Heart right ventricle (tissue), 16 donors: Measurements from ENCODE around the gene RALGPS1. TPM values are rescaled to one million over a fixed set of nuclear protein-coding genes. Genes with fewer than 3 reads are reported as not detected.
A peak's percentile ranks its signal among the peaks of the same experiment; 100 is the strongest.

Experiments used
- ATAC-seq, 8 donors: fragments of 200-7000 bp; cut with Tn5 transposase; one replicate each; pipeline ENCODE4 v1.9.1; 2020; ENCODE audit warnings: mild to moderate bottlenecking in 8 of 8, moderate library complexity in 8 of 8, moderate number of reproducible peaks in 1 of 8
- DNase-seq, 2 donors: peaks; one replicate each; pipeline ENCODE4 v3.0.0-alpha.2; 2020
- H3K27ac ChIP-seq, 10 donors: fragments of 200-600 bp; sonication (generic) in 2 of 10; one replicate each; pipeline versions ENCODE4 v1.5.0 to v1.8.0; 2020 to 2022; ENCODE audit warnings: mild to moderate bottlenecking in 3 of 10
- H3K27me3 ChIP-seq, 7 donors: fragments of 200-600 bp; one replicate each; pipeline ENCODE4 v1.8.0; 2021 to 2022; ENCODE audit warnings: mild to moderate bottlenecking in 2 of 7
- H3K36me3 ChIP-seq, 9 donors: fragments of 200-600 bp; sonication (generic) in 1 of 9; one replicate each; pipeline versions ENCODE4 v1.5.0 to v1.8.0; 2020 to 2022; ENCODE audit warnings: mild to moderate bottlenecking in 2 of 9
- H3K4me1 ChIP-seq, 9 donors: fragments of 200-600 bp; sonication (generic) in 1 of 9; one replicate each; pipeline versions ENCODE4 v1.5.0 to v1.8.0; 2020 to 2022; ENCODE audit warnings: mild to moderate bottlenecking in 4 of 9
- H3K4me3 ChIP-seq, 10 donors: fragments of 200-600 bp; sonication (generic) in 2 of 10; one replicate each; pipeline versions ENCODE4 v1.5.0 to v1.8.0; 2020 to 2022; ENCODE audit warnings: mild to moderate bottlenecking in 7 of 10, moderate library complexity in 2 of 10
- H3K9me3 ChIP-seq, 11 donors: fragments of 200-600 bp in 10 of 11; sonication (generic) in 2 of 11; one replicate each; pipeline versions ENCODE4 v1.5.0 to v1.8.0; 2013 to 2022; ENCODE audit warnings: mild to moderate bottlenecking in 2 of 11, control low read depth in 1 of 11, moderate library complexity in 1 of 11
- WGBS, 2 donors: extraction: QIAGEN DNeasy Blood & Tissue Kit; methylation state at CpG; one replicate each; pipeline ENCODE4 v1.1.7; 2013; ENCODE audit warnings: inconsistent platforms in 1 of 2; 5-methylcytosine and 5-hydroxymethylcytosine counted together
- intact Hi-C, 10 donors: fragments of 100-400 bp; cut with DNase I; formaldehyde crosslinking; loops; one replicate each; pipeline versions ENCODE4 v1.11.1 to v1.14.2; 2022
- polyA plus RNA-seq, 2 donors: library from polyadenylated mRNA; stranded (reverse); fragments of 200-250 nt; gene quantifications; one replicate each; pipeline ENCODE4 v1.2.3, GENCODE V29; 2013
- total RNA-seq, 10 donors: library from RNA; stranded (reverse); fragmentation: NEBNext Ultra II Directional in 3 of 10; extraction: Animal tissue kit (Norgen Biotek cat#: 25700) in 3 of 10; gene quantifications; one replicate each; pipeline versions ENCODE4 v1.2.1 to v1.2.4, GENCODE V29; 2021 to 2023
- TF ChIP-seq, protein P1 (sequence below), 9 donors: fragments of 200-600 bp; sonication (generic) in 2 of 9; IDR thresholded peaks; one replicate each; pipeline versions ENCODE4 v1.5.0 to v1.8.0; 2021 to 2022; ENCODE audit warnings: antibody characterized with exemption in 9 of 9, mild to moderate bottlenecking in 5 of 9, moderate library complexity in 1 of 9
- donor health status: Arrhythmogenic right ventricular cardiomyopathy.
- donor health status: ischemic (EF 13 %, LVEDD 7.1; RV severe dilation, severe dysfunction).
- donor health status: healthy with polysubstance abuse.
- donor health status: DM: no; HTN: yes; CAD: no.
- donor health status: DM: no; HTN: no; CAD: no.
- donor health status: ischemic (EF 25% LVEDD 6.9; RV normal size, moderate dysfunction).
- donor health status: ischemic (EF 25% LVEDD 5.7; RV mildly dilated, moderate dysfunction).
- donor health status: healthy.
- donor health status: DM: yes; HTN: yes; CAD: no.
- donor health status: Ischemic cardiomyopathy.
- donor health status: ischemic (EF 35%, LVEDD 5.7; RV mildly dilated, moderate dysfunction).
- donor health status: nonischemic (EF 11% LVEDD 7.7; RV severe dilation, severe dysfunction).
- donor health status: DM: yes; HTN: yes; CAD: no.
- donor health status: PGD.
- donor health status: ischemic (EF 29% LVEDD 5.4; RV normal size, mild dysfunction).
- donor health status: nonischemic (EF 23%, LVEDD 6.1; RV moderate dilation, normal function).

Gene RALGPS1
- total and polyA plus RNA-seq, 12 donors: 4.2 to 25.0 (median 16.8) TPM

DNA sequence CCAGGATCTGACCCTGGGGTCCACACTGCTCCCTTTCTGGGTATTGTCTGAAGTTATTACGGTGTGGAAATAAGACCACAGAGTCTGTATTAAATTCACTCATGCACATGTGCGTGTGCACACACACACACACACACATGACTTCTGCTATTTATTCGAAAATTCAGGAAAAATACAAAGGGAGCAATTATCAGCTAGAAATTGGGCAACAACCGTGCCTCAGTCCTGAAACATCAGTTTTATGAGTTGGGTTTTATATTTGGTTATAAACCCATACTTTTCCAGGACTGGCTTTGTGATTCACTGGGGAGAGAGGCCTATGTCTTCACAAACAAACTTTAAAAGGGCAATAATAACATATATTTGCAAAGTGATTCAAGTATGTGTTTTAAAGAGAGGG, 117.7 kb downstream of the RALGPS1 start:
- no peak overlapping the region for H3K27ac ChIP-seq
- no peak for DNase-seq
- intact Hi-C loops: loop anchor here in 2 of 10 donors (10.0 kb wide), 2 partner anchors 47 to 93 kb away; partner anchors contain the start of gene ANGPTL2 (in 1 of the 2)
- no peak overlapping the region for H3K4me3 ChIP-seq
- WGBS, 2 donors: 91 to 96% methylated on average over 4 of the region's 4 CpGs
- no peaks in the 10 kb centered on the region for H3K9me3 ChIP-seq
- no peaks in the 10 kb centered on the region for H3K27me3 ChIP-seq
- no peak for ATAC-seq
- no peaks in the 10 kb centered on the region for H3K36me3 ChIP-seq
- peaks cover 0 to 46% (median 30%) of the 10 kb centered on the region in 9 donors for H3K4me1 ChIP-seq
- TF ChIP-seq, protein P1, sequence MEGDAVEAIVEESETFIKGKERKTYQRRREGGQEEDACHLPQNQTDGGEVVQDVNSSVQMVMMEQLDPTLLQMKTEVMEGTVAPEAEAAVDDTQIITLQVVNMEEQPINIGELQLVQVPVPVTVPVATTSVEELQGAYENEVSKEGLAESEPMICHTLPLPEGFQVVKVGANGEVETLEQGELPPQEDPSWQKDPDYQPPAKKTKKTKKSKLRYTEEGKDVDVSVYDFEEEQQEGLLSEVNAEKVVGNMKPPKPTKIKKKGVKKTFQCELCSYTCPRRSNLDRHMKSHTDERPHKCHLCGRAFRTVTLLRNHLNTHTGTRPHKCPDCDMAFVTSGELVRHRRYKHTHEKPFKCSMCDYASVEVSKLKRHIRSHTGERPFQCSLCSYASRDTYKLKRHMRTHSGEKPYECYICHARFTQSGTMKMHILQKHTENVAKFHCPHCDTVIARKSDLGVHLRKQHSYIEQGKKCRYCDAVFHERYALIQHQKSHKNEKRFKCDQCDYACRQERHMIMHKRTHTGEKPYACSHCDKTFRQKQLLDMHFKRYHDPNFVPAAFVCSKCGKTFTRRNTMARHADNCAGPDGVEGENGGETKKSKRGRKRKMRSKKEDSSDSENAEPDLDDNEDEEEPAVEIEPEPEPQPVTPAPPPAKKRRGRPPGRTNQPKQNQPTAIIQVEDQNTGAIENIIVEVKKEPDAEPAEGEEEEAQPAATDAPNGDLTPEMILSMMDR (IDR thresholded peaks at IDR 0.05): no peak

DNA sequence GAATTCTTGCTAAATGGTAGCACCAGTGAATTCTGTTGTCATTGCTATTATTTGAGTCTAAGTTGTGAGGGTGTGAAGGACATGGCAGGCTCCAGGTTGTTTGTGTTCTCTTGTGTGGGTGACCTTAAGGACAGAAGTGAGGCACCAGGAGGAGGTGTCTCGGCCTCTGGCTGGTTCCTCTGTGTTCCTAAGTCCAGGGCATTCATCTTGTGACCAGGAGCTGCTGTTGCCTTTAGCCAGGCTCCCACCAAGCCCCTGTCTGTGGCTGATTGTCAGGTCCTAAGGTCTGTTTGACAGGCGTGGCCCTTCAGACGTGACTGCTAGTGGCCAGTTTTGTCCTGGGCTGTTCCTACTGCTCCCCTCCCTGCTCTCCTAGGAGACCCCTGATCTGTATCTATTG, 118.5 kb downstream of the RALGPS1 start:
- no peaks in the 10 kb centered on the region for H3K9me3 ChIP-seq
- TF ChIP-seq, protein P1 (IDR thresholded peaks at IDR 0.05): no peak
- ATAC-seq (no peak), DNase-seq (no peak)
- H3K4me3 ChIP-seq: no peak overlapping the region
- intact Hi-C loops: loop anchor here in 2 of 10 donors (10.0 kb wide), 2 partner anchors 48 to 92 kb away; partner anchors contain the start of gene ANGPTL2 (in 1 of the 2)
- peaks cover 0 to 46% (median 30%) of the 10 kb centered on the region in 9 donors for H3K4me1 ChIP-seq
- no peaks in the 10 kb centered on the region for H3K27me3 ChIP-seq
- no peak overlapping the region for H3K27ac ChIP-seq
- WGBS, 2 donors: 97 to 100% methylated on average over 3 of the region's 3 CpGs
- no peaks in the 10 kb centered on the region for H3K36me3 ChIP-seq

DNA sequence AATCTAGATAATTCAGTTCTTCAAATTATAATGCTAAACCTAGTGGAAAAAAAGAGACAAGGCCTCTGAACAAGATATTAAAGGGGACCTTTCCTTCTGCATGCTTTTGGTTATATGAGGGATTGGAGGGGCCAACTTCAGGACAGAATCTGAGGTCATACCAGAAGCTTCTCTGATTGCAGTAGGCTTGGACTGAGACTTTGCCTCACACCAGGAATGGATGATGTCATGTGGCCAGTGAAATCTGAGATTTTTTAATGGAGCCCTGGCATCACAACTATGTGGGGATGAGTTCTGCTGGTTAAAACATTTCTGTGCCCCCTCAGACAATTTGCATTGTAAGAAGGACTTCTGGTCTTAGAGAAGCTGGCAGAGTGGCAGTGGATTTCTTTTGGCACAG, 119.2 kb downstream of the RALGPS1 start:
- TF ChIP-seq, protein P1 (IDR thresholded peaks at IDR 0.05): no peak
- ATAC-seq (peak in 1 of 8 donors; percentile 18), DNase-seq (no peak)
- Histone ChIP-seq H3K4me3 (no peak overlapping the region), H3K27me3 (no peaks in the 10 kb centered on the region), H3K27ac (peak overlapping the region in 1 of 10 donors; percentile 84), H3K36me3 (no peaks in the 10 kb centered on the region), H3K9me3 (no peaks in the 10 kb centered on the region), H3K4me1 (peaks cover 0 to 46% (median 30%) of the 10 kb centered on the region in 9 donors)
- intact Hi-C loops: loop anchor here in 2 of 10 donors (10.0 kb wide), 2 partner anchors 49 to 91 kb away; partner anchors contain the start of gene ANGPTL2 (in 1 of the 2)

DNA sequence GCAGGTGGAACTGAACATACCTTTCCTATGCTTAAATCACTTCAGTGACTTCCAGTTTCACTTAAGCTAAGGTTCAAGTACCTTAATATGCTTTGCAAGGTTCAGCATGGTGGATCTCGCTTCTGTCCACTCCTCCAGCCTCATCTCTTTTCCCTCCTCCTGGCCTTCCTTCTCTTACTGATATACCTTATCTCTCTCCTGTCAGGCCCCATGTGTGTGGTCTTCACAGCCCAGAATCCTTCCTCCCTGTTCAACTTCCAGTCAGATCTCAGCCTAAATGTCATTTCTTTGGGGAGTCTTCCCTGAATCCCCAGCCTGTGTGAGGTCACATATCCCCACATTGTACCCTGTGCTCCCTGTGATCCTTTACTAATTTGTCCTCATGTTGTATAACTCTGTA, 120.1 kb downstream of the RALGPS1 start:
- peak overlapping the region in 9 of 10 donors; percentile 9 to 84 (median 69) for H3K27ac ChIP-seq
- DNase-seq: no peak
- no peaks in the 10 kb centered on the region for H3K27me3 ChIP-seq
- H3K4me1 ChIP-seq: peaks cover 0 to 46% (median 30%) of the 10 kb centered on the region in 9 donors
- H3K9me3 ChIP-seq: no peaks in the 10 kb centered on the region
- H3K4me3 ChIP-seq: no peak overlapping the region
- no peak for ATAC-seq
- 100% methylated on average over 1 of the region's 1 CpG for WGBS, 2 donors
- intact Hi-C loops: loop anchor here in 3 of 10 donors (5.0 to 10.0 kb wide), 3 partner anchors 50 to 90 kb away; partner anchors contain the start of gene ANGPTL2 (in 1 of the 3)
- TF ChIP-seq, protein P1 (IDR thresholded peaks at IDR 0.05): no peak
- no peaks in the 10 kb centered on the region for H3K36me3 ChIP-seq
